ENCODE measurements around the gene PHLPP2.

PHLPP2 gene

GRCh38 chr16:71670537-71670936 lies 54.0 kb downstream of the PHLPP2 start:
- DNase-seq (ENCODE audit: low read depth), result no peak

DNA sequence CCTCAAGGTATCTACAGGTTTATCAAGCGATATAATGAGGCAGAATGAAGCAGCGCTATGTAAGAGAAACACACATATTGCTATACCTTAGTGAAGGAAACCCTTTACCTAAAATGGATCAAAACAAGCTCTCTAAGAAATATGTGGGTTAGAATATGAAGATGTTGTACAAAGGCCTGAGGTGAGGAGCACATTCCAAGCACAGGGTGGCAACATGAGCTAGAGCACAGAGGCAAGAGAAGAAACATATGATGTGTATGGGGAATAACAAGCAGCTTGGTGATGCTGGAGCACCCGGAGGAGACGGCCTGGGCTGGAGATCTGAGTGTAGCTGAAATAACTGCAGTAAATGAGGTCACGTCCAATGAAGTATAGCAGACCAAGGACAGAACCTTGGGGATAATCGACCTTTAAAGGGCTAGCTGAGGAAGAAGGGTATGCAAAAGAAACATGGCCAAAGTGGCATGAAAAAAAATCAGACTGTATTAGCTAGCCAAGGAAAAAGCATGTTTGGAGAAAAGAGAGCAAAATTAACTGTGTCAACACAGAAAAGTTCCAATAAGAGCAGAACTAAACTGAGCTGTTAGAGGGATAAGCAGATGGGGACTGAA lies 54.5 kb downstream of the PHLPP2 start:
- no peak for DNase-seq (ENCODE audit: low read depth)

DNA sequence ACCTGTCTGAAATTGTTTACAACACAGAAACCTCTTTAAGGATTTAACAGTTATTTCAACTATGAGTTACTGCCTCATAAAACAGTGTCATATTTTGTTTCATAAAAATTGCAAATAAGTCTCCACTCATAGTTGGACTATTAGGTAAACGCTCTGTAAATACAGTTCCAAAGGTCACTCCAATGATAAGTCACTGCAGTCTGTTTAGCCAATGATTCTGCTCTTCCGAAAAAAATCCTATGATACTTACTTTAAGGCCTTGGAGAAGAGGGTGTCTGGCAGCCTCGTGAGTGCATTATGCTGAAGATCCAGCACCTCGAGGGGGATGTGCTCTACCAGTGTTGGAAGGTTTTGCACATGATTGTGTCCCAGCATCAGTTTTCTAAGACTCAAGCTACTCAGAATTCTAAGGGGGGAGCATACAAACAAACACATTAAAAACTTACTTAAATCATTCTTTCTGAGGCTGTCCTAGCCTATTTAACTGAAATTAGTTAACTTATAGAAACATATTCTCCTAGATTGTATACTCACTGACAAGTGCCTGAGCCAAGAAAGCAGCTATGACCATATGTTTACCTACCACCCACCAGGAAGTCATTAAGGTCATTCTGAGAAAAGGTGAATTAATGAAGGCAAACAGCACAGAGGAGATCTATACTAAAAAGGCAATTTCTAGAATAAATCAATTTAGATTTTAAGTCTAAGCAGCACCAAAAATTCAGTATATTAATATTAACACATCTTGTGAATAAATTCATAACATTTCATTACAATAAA lies 57.4 kb downstream of the PHLPP2 start:
- DNase-seq (ENCODE audit: low read depth), result no peak

GRCh38 chr16:71666264-71666663 lies 58.2 kb downstream of the PHLPP2 start:
- DNase-seq (ENCODE audit: low read depth), result no peak

DNA sequence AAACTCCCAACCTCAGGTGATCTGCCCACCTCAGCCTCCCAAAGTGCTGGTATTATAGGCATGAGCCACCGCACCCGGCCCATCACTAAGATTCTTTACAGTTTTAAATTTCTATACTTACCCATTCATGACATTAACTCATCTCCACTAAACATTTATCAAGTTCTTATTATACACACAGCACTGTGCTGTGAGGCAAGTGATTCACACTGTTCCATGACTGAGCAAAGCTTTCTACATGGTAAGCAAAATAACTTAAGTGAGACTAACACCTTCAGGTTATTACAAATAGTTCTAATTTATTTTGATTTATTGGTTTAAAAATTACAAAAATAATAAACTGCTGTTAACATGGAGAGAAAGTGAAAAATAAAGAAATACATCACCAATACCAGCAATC lies 65.0 kb downstream of the PHLPP2 start:
- DNase-seq (ENCODE audit: low read depth), result no peak

GRCh38 chr16:71658771-71659170 lies 65.7 kb downstream of the PHLPP2 start:
- DNase-seq (ENCODE audit: low read depth), result no peak

DNA sequence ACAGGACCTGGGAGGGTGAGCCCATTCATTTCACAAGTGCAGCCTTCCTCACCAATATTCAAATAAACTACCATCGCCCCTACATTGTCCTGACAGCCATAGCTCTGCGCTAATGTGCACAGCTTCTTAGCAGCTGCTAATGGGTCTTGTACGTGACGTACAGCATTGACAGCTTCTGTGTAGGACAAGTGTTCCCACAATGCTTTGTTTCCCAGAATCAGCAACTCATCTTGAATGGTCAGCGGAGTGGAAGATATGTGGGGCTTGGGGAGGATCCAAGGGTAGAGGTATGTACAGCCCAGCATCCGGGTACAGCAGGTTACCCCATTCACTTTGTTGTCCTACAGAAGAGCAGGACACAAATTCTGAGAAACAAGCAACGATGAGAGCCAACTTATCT lies 74.8 kb downstream of the PHLPP2 start:
- DNase-seq (ENCODE audit: low read depth), result no peak

GRCh38 chr16:71648921-71649320 lies 75.6 kb downstream of the PHLPP2 start:
- DNase-seq (ENCODE audit: low read depth), result no peak

DNA sequence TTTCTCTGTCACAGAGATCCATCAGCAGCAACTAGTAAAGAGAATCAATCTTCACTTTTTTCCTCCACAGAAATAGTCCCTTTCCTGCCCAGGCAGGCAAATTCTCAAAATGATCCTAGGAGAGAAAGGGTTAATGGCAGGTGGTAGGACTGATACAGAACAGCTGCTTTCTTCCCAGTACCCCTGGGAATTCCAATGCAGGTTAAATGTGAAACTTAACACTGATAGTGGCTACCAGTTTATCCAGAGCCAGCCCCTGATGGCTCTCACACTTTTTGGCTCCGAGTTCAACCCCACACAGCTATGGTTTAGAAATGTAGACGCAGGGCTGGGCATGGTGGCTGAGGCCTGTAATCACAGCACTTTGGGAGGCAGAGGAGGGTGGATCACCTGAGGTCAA lies 76.3 kb downstream of the PHLPP2 start:
- DNase-seq (ENCODE audit: low read depth), result no peak

GRCh38 chr16:71647391-71647790 lies 77.1 kb downstream of the PHLPP2 start:
- no peak for DNase-seq (ENCODE audit: low read depth)

- DNase-seq (ENCODE audit: low read depth), result no peak
These were observed 79.1 kb downstream of the PHLPP2 start for GRCh38 chr16:71645450-71645849.

GRCh38 chr16:71637398-71637797 lies 87.1 kb downstream of the PHLPP2 start:
- DNase-seq (ENCODE audit: low read depth), result no peak

- DNase-seq (ENCODE audit: low read depth), result no peak
These were observed 88.9 kb downstream of the PHLPP2 start for GRCh38 chr16:71635632-71636031.

DNA sequence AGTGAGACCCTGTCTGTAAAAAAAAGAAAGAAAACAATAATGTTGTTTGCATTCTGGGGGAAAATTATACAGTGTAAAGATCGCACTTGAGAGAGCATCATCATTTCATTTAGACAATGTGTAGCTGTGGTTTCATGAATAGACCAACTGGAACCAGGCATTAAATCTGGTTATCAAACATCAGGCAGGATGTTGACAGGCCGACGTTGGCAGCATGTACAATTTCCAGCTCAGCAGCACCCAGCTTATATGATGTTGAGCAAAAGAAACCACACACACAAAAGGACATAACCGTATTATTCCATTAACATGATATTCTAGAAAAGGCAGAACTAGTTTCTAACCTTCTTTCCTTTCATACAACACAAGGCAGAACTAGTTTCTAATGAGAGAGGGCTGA lies 92.7 kb downstream of the PHLPP2 start:
- DNase-seq (ENCODE audit: low read depth), result no peak

GRCh38 chr16:71630808-71631207 lies 93.7 kb downstream of the PHLPP2 start:
- DNase-seq (ENCODE audit: low read depth), result no peak

DNA sequence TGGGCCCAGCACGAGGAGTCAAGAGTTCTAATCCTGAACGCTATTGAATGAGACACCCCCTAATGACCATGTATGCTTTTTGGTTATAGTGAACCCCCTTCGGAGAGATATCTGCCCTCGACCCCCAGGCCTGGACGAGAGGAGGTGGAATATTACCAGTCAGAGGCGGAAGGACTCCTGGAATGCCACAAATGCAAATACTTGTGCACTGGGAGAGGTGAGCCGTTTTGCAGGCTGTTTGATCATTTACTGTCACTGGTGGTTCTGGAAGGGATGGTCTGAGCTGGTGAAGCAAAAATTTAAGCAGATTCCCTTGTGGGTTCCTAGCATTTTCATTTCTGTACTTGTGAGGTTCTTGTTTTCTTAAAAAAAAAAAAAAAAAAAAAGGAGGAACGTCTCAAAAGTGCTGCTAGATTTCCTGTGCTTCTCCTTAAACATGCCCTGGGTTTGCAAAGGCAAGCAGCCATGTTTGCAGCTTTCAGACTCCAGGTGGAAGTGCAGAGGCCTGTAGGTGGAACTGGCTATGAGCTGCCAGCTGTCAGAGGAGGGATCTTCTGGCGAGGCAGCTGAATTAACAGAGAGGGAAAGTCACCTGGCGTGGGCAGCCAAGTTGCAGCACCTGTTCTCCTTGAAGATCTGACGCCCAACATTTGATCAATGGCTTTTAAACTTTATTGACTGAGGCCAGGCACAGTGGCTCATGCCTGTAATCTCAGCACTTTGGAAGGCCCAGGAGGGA lies 95.1 kb downstream of the PHLPP2 start:
- no peak for DNase-seq (ENCODE audit: low read depth)

DNA sequence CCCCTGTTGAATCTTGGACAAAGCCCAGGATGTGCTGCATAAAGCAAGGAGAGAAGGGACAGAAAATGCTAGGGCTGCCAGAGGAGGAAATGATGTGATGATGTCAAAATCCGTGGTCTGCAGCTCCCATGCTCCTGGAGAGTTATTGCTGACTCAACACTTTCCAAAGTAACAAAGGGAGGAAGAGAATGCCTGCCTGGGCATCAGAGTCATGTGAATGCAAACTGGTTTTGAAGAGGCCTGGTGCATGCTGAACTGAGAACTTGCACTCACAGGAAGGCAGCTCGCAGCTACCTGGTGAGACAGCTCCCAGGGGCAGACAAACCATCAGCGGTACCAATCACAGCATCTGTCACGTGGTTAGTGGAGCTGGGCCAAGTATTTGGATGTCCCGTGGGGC lies 95.7 kb downstream of the PHLPP2 start:
- DNase-seq (ENCODE audit: low read depth), result no peak

DNA sequence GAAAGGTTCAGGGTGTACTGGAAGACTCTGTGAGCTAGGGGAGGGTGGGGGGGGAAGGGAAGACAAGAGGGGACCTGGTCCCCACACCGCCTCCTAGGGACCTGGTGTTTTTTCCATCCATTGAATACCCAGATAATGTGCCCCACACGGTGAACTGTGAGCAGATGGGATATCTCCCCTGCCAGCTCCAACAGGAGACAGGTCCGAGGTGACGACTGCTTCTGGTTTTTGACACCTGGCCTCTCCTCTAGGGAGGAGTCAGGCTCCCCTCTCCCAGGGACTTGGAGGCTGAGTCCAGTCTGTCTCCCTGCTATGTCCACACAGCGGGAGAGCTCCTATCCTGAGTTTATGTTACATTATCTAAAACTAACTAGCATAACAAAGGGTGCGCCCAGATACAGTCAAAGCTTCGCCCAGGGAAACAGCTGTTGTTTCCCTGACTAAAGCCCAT lies 96.7 kb downstream of the PHLPP2 start:
- DNase-seq (ENCODE audit: low read depth), result no peak

- DNase-seq (ENCODE audit: low read depth), result no peak
These were observed 97.7 kb downstream of the PHLPP2 start for GRCh38 chr16:71626858-71627213.

DNA sequence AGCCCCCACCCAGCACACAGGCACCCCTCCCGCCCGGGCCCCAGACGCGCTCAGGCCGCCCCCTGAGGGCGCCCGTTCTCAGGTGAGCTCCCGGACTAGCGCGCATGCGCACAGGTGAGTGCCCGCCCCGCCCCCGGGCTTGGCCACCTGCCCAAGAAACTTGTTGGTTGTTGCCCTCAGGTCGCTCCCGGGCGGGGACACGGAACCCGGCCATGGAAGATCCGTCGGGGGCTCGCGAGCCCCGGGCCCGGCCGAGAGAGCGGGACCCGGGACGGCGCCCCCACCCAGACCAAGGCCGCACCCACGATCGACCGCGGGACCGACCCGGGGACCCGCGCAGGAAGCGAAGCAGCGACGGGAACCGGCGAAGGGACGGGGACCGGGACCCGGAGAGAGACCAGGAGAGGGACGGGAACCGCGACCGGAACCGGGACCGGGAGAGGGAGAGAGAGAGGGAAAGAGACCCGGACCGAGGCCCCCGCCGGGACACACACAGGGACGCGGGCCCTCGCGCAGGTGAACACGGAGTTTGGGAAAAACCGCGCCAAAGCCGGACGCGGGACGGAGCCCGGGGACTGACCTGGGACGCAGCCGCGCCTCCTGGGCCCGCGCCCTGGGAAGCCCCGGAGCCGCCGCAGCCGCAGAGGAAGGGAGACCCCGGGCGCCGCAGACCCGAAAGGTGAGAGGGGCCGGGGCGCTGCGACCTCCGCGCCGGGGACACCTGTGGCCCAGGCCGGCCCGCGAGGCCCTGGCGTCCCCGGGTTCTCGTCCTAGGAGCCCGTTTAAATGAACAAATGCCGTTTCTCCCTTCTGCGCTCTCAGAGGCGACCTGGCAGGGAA lies 98.3 kb downstream of the PHLPP2 start, which contains the start of gene MARVELD3:
MARVELD3 (plus strand) TSS at position 167 of the 840 bp plus-strand sequence; CDS start at position 213, 46 bp downstream.
- DNase-seq (ENCODE audit: low read depth), result no peak

DNA sequence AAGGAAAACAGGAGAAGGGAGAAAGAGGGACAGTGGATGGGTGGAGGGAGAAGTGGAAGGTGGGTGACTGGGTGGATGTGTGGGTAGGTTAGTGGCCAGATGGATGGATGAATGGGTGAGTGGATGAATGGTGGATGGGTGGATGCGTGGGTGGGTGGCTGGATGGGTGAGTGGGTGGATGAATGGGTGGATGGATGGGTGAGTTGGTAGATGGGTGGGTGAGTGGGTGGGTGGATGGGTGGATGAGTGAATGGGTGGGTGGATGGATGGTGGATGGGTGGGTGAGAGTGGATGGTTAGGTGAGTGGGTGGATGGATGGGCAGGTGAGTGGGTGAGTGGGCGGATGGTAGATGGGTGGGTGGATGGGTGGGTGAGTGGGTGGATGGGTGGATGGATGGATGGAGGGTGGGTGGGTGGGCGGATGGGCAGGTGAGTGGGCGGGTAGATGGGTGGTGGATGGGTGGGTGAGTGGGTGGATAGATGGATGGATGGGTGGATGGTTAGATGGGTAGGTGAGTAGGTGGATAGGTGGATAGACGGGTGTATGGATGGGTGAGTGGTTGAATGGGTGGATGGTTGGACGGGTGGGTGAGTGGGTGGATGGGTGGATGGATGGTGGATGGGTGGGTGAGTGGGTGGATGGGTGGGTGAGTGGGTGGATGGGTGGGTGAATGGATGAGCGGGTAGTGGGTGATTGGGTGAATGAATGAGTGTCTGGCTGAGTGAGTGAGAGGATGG lies 99.2 kb downstream of the PHLPP2 start:
- DNase-seq (ENCODE audit: low read depth), result no peak
